Chondrocyte (in vitro differentiated cells): ENCODE data around the gene FOXK1. TPM values are rescaled to one million over a fixed set of nuclear protein-coding genes. Genes with fewer than 3 reads are reported as not detected.

Experiments used
- DNase-seq: peaks from one replicate; pipeline ENCODE4 v3.0.0; 2021; ENCODE audit warnings: mixed read lengths, low spot score
- H3K27ac Mint-ChIP-seq: one replicate; pipeline ENCODE4 v1.8.0; 2021; ENCODE audit warnings: mild to moderate bottlenecking, moderate library complexity, mixed read lengths; ENCODE audit not compliant: unreplicated experiment
- H3K27me3 Mint-ChIP-seq: 2 replicates; pipeline ENCODE4 v1.8.0; 2021; ENCODE audit warnings: low read depth, mixed read lengths
- H3K36me3 Mint-ChIP-seq: 2 replicates; pipeline ENCODE4 v1.8.0; 2021; ENCODE audit warnings: low read depth, mixed read lengths
- H3K4me1 Mint-ChIP-seq: 2 replicates; pipeline ENCODE4 v1.8.0; 2021; ENCODE audit warnings: low read depth, mild to moderate bottlenecking, mixed read lengths
- H3K4me3 Mint-ChIP-seq: one replicate; pipeline ENCODE4 v1.8.0; 2021; ENCODE audit warnings: mild to moderate bottlenecking, moderate library complexity, mixed read lengths; ENCODE audit not compliant: unreplicated experiment
- H3K9me3 Mint-ChIP-seq: 2 replicates; pipeline ENCODE4 v1.8.0; 2021; ENCODE audit warnings: low read depth, mixed read lengths
- total RNA-seq: library from RNA; stranded (reverse); gene quantifications from 3 replicates; pipeline ENCODE4 v1.2.1, GENCODE V29; 2021
- TF ChIP-seq, protein P1 (sequence below): fragments of 200-600 bp; sonication (generic); IDR thresholded peaks from 2 replicates; pipeline ENCODE4 v1.5.0; 2021; ENCODE audit warnings: antibody characterized with exemption, mild to moderate bottlenecking, moderate library complexity

FOXK1 gene
- total RNA-seq, 1 donor from 2014 or later, result 77.9 TPM

GRCh38 chr7:4730971-4731370, 48.9 kb downstream of the FOXK1 start:
- Mint-ChIP-seq H3K36me3 (peaks cover 12% of the 10 kb centered on the region), H3K27ac (no peak overlapping the region), H3K4me1 (peaks cover 57% of the 10 kb centered on the region), H3K4me3 (no peak overlapping the region), H3K9me3 (no peaks in the 10 kb centered on the region), H3K27me3 (no peaks in the 10 kb centered on the region)
- DNase-seq, result no peak
- TF ChIP-seq, protein P1, sequence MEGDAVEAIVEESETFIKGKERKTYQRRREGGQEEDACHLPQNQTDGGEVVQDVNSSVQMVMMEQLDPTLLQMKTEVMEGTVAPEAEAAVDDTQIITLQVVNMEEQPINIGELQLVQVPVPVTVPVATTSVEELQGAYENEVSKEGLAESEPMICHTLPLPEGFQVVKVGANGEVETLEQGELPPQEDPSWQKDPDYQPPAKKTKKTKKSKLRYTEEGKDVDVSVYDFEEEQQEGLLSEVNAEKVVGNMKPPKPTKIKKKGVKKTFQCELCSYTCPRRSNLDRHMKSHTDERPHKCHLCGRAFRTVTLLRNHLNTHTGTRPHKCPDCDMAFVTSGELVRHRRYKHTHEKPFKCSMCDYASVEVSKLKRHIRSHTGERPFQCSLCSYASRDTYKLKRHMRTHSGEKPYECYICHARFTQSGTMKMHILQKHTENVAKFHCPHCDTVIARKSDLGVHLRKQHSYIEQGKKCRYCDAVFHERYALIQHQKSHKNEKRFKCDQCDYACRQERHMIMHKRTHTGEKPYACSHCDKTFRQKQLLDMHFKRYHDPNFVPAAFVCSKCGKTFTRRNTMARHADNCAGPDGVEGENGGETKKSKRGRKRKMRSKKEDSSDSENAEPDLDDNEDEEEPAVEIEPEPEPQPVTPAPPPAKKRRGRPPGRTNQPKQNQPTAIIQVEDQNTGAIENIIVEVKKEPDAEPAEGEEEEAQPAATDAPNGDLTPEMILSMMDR, result no peak

- Mint-ChIP-seq H3K27me3 (no peaks in the 10 kb centered on the region), H3K4me3 (no peak overlapping the region), H3K36me3 (peaks cover 12% of the 10 kb centered on the region), H3K4me1 (peaks cover 53% of the 10 kb centered on the region), H3K9me3 (no peaks in the 10 kb centered on the region), H3K27ac (peak overlapping the region; percentile 53)
- TF ChIP-seq, protein P1, result no peak
- no peak for DNase-seq
These were observed 49.7 kb downstream of the FOXK1 start for GRCh38 chr7:4731803-4732202.

- peaks cover 49% of the 10 kb centered on the region for H3K4me1 Mint-ChIP-seq
- H3K4me3 Mint-ChIP-seq, result no peak overlapping the region
These were observed 51.9 kb downstream of the FOXK1 start for GRCh38 chr7:4733936-4734528.

GRCh38 chr7:4734587-4735345, 52.7 kb downstream of the FOXK1 start:
- no peak for DNase-seq
- H3K9me3 Mint-ChIP-seq, result no peaks in the 10 kb centered on the region
- H3K27ac Mint-ChIP-seq, result peak overlapping the region; percentile 22
- no peaks in the 10 kb centered on the region for H3K27me3 Mint-ChIP-seq
- TF ChIP-seq, protein P1, result no peak
- H3K4me3 Mint-ChIP-seq, result no peak overlapping the region
- peaks cover 10% of the 10 kb centered on the region for H3K36me3 Mint-ChIP-seq
- peaks cover 56% of the 10 kb centered on the region for H3K4me1 Mint-ChIP-seq

More at GRCh38 chr7:4733936-4734528, 51.9 kb downstream of the FOXK1 start:
- Mint-ChIP-seq H3K27ac (peak overlapping the region; percentile 25), H3K27me3 (no peaks in the 10 kb centered on the region), H3K36me3 (peaks cover 10% of the 10 kb centered on the region), H3K9me3 (no peaks in the 10 kb centered on the region)
- no peak for DNase-seq
- TF ChIP-seq, protein P1, result no peak

DNA sequence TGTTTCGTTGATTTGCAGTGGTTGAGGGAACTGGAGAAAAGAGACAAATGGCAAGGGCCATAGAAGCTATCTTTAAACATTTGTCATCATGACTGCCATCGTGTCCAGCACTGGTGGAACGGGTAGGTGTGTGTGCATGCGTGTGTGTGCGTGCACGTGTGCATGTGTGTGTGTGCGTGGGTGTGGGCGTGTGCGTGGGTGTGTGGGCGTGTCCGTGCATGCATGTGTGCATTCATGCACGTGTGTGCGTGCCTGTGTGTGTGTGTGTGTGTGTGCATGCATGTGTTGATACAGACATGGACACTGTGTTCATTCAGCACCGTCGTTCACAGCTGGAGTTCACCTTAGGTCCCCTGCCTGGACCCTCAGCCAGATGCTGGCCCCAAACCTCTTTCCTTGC, 55.2 kb downstream of the FOXK1 start:
- no peaks in the 10 kb centered on the region for H3K27me3 Mint-ChIP-seq
- no peaks in the 10 kb centered on the region for H3K9me3 Mint-ChIP-seq
- peaks cover 55% of the 10 kb centered on the region for H3K4me1 Mint-ChIP-seq
- H3K36me3 Mint-ChIP-seq, result peaks cover 16% of the 10 kb centered on the region
- TF ChIP-seq, protein P1, result no peak
- no peak overlapping the region for H3K27ac Mint-ChIP-seq
- H3K4me3 Mint-ChIP-seq, result no peak overlapping the region
- no peak for DNase-seq
